PC-9 (cell line): ENCODE measurements around the gene STX12. TPM values are rescaled to one million over a fixed set of nuclear protein-coding genes. Genes with fewer than 3 reads are reported as not detected.
"Not testable (repeated sequence)": the region's sequence is repeated elsewhere in the genome, so short reads cannot be mapped to it uniquely, and the experiment has no call there.

ENCODE experiments used
- BruUV-seq: library from RNA; stranded (reverse); fragments of 400-500 nt; replicated peaks from 2 replicates; lab custom pipeline; 2021; lab: Mats Ljungman, UMichigan
- CTCF ChIA-PET: fragments of 300-600 bp; sonication (Branson Sonifier 250); formaldehyde crosslinking; loops from one replicate; lab custom pipeline; 2022; ENCODE audit warnings: antibody characterized with exemption; lab: Charles Lee
- POLR2A ChIA-PET: fragments of 300-600 bp; sonication (Branson Sonifier 250); formaldehyde crosslinking; loops from one replicate; lab custom pipeline; 2022; ENCODE audit warnings: antibody characterized with exemption; ENCODE audit not compliant: unreplicated experiment; lab: Charles Lee
- DNase-seq, 2 experiments: peaks; one replicate each; pipeline versions ENCODE4 v3.0.0 to v3.0.0-alpha.2; 2015 to 2022; ENCODE audit warnings: mixed read lengths in 1 of 2
- H2AFZ ChIP-seq: fragments of 200-600 bp; sonication (generic); 2 replicates; pipeline ENCODE4 v1.8.1; 2017; ENCODE audit warnings: antibody characterized with exemption
- H3F3A ChIP-seq: fragments of 200-600 bp; sonication (generic); 2 replicates; pipeline ENCODE4 v1.8.1; 2017; ENCODE audit warnings: antibody characterized with exemption, mild to moderate bottlenecking, low read depth; ENCODE audit not compliant: insufficient read depth
- H3K27ac ChIP-seq: fragments of 200-600 bp; sonication (generic); 2 replicates; pipeline ENCODE4 v1.6.1; 2016; ENCODE audit warnings: mixed run types
- H3K27me3 ChIP-seq: fragments of 200-600 bp; sonication (generic); 2 replicates; pipeline ENCODE4 v1.6.1; 2016; ENCODE audit warnings: low read depth, mixed run types; ENCODE audit not compliant: insufficient read depth
- H3K36me3 ChIP-seq: fragments of 200-600 bp; sonication (generic); 2 replicates; pipeline ENCODE4 v1.6.1; 2016; ENCODE audit warnings: low read depth, mixed run types
- H3K4me1 ChIP-seq: fragments of 200-600 bp; sonication (generic); replicated peaks from 2 replicates; pipeline ENCODE4 v1.6.1; 2016; ENCODE audit warnings: mixed run types; ENCODE audit not compliant: insufficient read depth
- H3K4me2 ChIP-seq: fragments of 200-600 bp; sonication (generic); 2 replicates; pipeline ENCODE4 v1.6.1; 2017; ENCODE audit warnings: mixed run types
- H3K4me3 ChIP-seq: fragments of 200-600 bp; sonication (generic); 2 replicates; pipeline ENCODE4 v1.6.1; 2016; ENCODE audit warnings: mixed run types
- H3K79me2 ChIP-seq: fragments of 200-600 bp; sonication (generic); 2 replicates; pipeline ENCODE4 v1.6.1; 2017; ENCODE audit warnings: low read depth, mixed run types
- H3K9me2 ChIP-seq: fragments of 200-600 bp; sonication (generic); 2 replicates; pipeline ENCODE4 v1.8.1; 2017; ENCODE audit warnings: mild to moderate bottlenecking; ENCODE audit not compliant: insufficient read depth
- H3K9me3 ChIP-seq: fragments of 200-600 bp; sonication (generic); 2 replicates; pipeline ENCODE4 v1.8.1; 2016; ENCODE audit warnings: low read depth; ENCODE audit not compliant: insufficient read depth
- H4K20me1 ChIP-seq: fragments of 200-600 bp; sonication (generic); 2 replicates; pipeline ENCODE4 v1.8.1; 2017; ENCODE audit not compliant: insufficient read depth
- CTCF ChIP-seq: fragments of 200-600 bp; sonication (generic); conservative IDR thresholded peaks from 2 replicates; pipeline ENCODE4 v1.6.1; 2017; ENCODE audit warnings: mixed run types, antibody characterized with exemption, mild to moderate bottlenecking, moderate library complexity
- EZH2 ChIP-seq: fragments of 200-600 bp; sonication (generic); IDR thresholded peaks from 2 replicates; pipeline ENCODE4 v1.8.0; 2017; ENCODE audit warnings: antibody characterized with exemption, low read depth
- intact Hi-C: fragments of 100-400 bp; cut with micrococcal nuclease; formaldehyde crosslinking; loops from one replicate; pipeline ENCODE4 v1.10.0; 2022; ENCODE audit not compliant: unreplicated experiment
- total RNA-seq: library from RNA; stranded (reverse); gene quantifications from 2 replicates; pipeline ENCODE4 v1.2.3, GENCODE V29; 2021

Gene STX12
- total RNA-seq, 1 experiment from 2014 or later, result 23.7 TPM

DNA sequence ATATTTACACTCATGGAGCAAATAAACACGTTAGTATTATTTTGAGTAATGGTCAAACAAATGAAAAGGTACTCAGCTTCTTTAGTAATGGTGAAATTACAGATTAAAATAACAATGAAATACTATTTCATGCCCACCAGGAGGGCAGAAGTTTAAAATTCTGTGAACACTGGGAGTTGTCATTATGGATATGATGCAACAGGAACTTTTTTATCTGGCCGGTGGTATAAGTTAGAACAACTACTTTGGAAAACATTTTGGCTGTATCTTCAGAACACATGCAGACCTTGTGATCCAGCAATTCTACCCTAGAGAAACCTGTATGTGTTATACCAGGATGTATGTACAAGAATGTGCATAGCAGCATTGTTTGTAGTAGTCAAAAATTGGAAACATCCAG is 34.4 kb downstream of the STX12 start:
- Histone ChIP-seq H3K27me3 (no peaks in the 10 kb centered on the region), H3K9me2 (no peaks in the 10 kb centered on the region), H2AFZ (no peak overlapping the region), H3K27ac (no peak overlapping the region), H3K4me1 (no peaks in the 10 kb centered on the region), H4K20me1 (no peaks in the 10 kb centered on the region), H3F3A (no peaks in the 10 kb centered on the region), H3K9me3 (no peaks in the 10 kb centered on the region), H3K36me3 (no peaks in the 10 kb centered on the region), H3K4me2 (no peak overlapping the region), H3K79me2 (no peaks in the 10 kb centered on the region), H3K4me3 (no peak overlapping the region)
- ChIA-PET CTCF (no interaction called here), POLR2A (no interaction called here)
- BruUV-seq, result no TSS peak
- intact Hi-C loops, result no loop called here
- no peak for DNase-seq
- TF ChIP-seq EZH2, result no peak
- TF ChIP-seq CTCF, result no peak

DNA sequence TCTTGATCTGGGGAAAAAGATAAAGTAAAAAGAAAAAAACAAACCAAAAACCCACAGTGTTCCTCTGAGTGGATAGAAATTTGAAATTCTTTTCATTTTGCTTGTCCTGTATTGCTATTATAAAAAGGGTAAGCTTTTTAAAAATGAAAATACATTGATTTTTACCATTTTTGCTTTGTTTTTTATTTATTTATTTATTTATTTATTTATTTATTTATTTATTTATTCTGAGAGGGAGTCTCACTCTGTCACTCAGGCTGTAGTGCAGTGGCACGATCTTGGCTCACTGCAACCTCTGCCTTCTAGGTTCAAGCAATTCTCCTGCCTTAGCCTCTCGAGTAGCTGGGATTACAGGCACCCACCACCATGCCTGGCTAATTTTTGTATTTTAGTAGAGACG is 35.1 kb downstream of the STX12 start:
- CTCF ChIA-PET, result interaction anchor here (0.7 kb wide), 1 partner anchor 129 kb away, joined by 3 read pairs; no protein-coding TSS in a partner anchor
- H4K20me1 ChIP-seq, intact Hi-C loops, H3K4me3 ChIP-seq, H3F3A ChIP-seq, POLR2A ChIA-PET, H3K4me2 ChIP-seq, H3K4me1 ChIP-seq, H3K9me3 ChIP-seq, H3K9me2 ChIP-seq, H3K79me2 ChIP-seq, H3K27me3 ChIP-seq, DNase-seq, H3K27ac ChIP-seq, H2AFZ ChIP-seq, BruUV-seq, H3K36me3 ChIP-seq: not testable (repeated sequence)

DNA sequence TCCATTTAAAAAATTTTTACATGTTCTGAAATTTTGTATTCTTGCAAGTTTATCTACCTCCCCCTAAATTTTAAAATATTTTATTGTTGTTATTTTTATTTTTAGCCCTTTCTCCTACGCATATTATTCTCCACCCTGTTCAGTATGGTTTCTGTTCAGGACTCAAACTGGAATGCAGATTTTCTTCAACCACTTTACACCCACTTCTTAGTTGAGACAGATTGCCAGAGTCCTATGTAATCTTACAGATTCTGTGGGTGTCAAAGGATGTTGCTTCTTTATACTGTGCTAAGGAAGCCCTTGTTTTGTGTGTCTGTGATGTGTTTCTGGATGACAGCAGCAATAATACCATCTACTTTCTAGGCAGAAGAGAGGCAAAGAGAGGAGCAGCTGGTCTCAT is 36.9 kb downstream of the STX12 start:
- Histone ChIP-seq H3F3A (no peaks in the 10 kb centered on the region), H2AFZ (no peak overlapping the region), H3K4me1 (no peaks in the 10 kb centered on the region), H3K79me2 (no peaks in the 10 kb centered on the region), H4K20me1 (no peaks in the 10 kb centered on the region), H3K9me2 (no peaks in the 10 kb centered on the region), H3K36me3 (no peaks in the 10 kb centered on the region), H3K9me3 (no peaks in the 10 kb centered on the region), H3K27ac (no peak overlapping the region), H3K4me3 (no peak overlapping the region), H3K27me3 (no peaks in the 10 kb centered on the region), H3K4me2 (no peak overlapping the region)
- no peak for TF ChIP-seq EZH2
- TF ChIP-seq CTCF, result no peak
- CTCF ChIA-PET, result no interaction called here
- POLR2A ChIA-PET, result interaction anchor here (0.6 kb wide), 1 partner anchor 20 kb away, joined by 5 read pairs; no protein-coding TSS in a partner anchor
- DNase-seq, result no peak
- intact Hi-C loops, result no loop called here
- BruUV-seq, result no TSS peak
